Measurements from ENCODE around the gene RREB1.

DNA sequence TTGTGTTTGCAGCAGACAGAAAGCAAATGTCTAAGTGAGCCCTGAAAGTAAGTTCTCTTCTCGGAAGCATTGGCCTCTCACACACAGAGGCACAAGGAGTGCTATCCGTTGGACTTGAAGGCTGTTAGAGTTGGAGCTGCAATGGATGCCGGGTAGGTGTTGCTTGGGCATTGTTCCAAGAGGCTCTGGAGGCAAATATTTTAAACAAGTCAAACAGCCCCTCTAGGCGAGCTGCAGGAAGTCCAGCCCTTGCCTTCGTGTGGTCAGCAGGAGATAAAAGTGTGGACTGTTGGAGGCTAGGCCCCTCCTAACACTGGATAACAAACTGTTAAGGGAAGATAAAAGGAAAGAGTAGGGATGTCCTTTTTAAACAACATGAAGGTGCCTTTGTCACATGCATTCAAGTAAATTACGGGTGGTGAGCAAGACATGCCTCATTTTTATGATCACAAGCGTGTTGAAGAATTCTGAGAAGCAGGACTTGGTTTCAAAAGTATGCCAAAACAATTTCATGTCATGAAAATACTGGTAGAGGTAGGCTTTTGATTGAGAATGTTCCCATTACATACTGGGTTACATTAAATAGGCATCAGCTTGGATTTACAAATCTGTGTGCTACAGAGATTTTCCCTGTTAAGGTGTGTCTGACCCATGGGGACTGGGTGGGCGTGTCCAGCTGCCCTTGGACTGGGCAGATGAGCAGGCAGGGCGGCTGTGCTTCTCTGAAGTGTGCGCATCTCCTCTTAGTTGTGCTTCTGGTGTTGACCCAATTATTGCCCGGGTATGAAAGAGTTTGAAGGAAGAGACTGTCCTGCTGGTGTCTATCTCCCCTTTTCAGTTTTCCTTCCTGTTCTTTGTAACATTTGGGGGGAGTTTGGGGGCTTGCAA lies 57.5 kb downstream of the RREB1 start:
- TF ChIP-seq POLR2A (IDR thresholded peaks at IDR 0.05) (no peak), EP300 (IDR thresholded peaks at IDR 0.05) (no peak)
- TF ChIP-seq, protein P1, sequence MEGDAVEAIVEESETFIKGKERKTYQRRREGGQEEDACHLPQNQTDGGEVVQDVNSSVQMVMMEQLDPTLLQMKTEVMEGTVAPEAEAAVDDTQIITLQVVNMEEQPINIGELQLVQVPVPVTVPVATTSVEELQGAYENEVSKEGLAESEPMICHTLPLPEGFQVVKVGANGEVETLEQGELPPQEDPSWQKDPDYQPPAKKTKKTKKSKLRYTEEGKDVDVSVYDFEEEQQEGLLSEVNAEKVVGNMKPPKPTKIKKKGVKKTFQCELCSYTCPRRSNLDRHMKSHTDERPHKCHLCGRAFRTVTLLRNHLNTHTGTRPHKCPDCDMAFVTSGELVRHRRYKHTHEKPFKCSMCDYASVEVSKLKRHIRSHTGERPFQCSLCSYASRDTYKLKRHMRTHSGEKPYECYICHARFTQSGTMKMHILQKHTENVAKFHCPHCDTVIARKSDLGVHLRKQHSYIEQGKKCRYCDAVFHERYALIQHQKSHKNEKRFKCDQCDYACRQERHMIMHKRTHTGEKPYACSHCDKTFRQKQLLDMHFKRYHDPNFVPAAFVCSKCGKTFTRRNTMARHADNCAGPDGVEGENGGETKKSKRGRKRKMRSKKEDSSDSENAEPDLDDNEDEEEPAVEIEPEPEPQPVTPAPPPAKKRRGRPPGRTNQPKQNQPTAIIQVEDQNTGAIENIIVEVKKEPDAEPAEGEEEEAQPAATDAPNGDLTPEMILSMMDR (IDR thresholded peaks at IDR 0.05), result no peak
